ENCODE measurements around the gene EGFR.

DNA sequence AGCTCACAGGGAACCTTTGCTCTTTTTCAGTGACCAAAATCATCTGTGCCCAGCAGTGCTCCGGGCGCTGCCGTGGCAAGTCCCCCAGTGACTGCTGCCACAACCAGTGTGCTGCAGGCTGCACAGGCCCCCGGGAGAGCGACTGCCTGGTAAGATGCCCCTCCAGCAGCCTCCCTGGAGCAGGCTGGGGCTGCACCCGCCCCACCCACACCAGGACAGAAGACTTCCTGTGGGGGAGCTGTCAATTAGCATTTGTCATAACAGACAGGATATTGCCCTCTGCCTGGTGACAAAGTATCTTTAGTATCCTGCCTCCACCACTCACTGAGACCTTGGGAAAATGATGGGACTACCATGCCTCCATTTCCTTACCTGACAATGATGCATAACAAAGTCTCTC lies 133.7 kb downstream of the EGFR start:
- TF ChIP-seq, protein P1, sequence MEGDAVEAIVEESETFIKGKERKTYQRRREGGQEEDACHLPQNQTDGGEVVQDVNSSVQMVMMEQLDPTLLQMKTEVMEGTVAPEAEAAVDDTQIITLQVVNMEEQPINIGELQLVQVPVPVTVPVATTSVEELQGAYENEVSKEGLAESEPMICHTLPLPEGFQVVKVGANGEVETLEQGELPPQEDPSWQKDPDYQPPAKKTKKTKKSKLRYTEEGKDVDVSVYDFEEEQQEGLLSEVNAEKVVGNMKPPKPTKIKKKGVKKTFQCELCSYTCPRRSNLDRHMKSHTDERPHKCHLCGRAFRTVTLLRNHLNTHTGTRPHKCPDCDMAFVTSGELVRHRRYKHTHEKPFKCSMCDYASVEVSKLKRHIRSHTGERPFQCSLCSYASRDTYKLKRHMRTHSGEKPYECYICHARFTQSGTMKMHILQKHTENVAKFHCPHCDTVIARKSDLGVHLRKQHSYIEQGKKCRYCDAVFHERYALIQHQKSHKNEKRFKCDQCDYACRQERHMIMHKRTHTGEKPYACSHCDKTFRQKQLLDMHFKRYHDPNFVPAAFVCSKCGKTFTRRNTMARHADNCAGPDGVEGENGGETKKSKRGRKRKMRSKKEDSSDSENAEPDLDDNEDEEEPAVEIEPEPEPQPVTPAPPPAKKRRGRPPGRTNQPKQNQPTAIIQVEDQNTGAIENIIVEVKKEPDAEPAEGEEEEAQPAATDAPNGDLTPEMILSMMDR (IDR thresholded peaks at IDR 0.05; ENCODE audit: low read length) = no peak
- no peak for TF ChIP-seq EZH2 (IDR thresholded peaks at IDR 0.05; ENCODE audit: borderline replicate concordance, low read length)

All from OCI-LY1 (cell line).